ENCODE results near the gene CSH2. TPM values are rescaled to one million over a fixed set of nuclear protein-coding genes. Genes with fewer than 3 reads are reported as not detected.

Gene CSH2
- total RNA-seq, 1 experiment from 2014 or later: not detected

GRCh38 chr17:63833741-63834373, 39.6 kb downstream of the CSH2 start:
- Histone ChIP-seq H3T11ph (ENCODE audit: low read length) (no peak overlapping the region), H3K18ac (ENCODE audit: insufficient read length, low read depth, low read length) (no peak overlapping the region), H2BK5ac (ENCODE audit: insufficient read length, low read length) (no peak overlapping the region), H2BK15ac (ENCODE audit: low read depth, low read length) (no peak overlapping the region), H3K23ac (ENCODE audit: insufficient read length, low read depth, low read length) (no peak overlapping the region), H3K14ac (ENCODE audit: insufficient read depth, low read length) (no peak overlapping the region), H3K9me3 (ENCODE audit: control insufficient read depth, low read depth, low read length) (no peaks in the 10 kb centered on the region), H2BK12ac (ENCODE audit: insufficient read length, low read depth, low read length) (no peak overlapping the region), H3K23me2 (ENCODE audit: insufficient read length, low read depth, low read length, poor library complexity, severe bottlenecking) (no peaks in the 10 kb centered on the region), H3K4me1 (ENCODE audit: insufficient read depth, low read length) (no peaks in the 10 kb centered on the region; the same call in 1 of the 2 replicates), H3K79me2 (ENCODE audit: insufficient read depth, low read length) (no peaks in the 10 kb centered on the region; the same call in 1 of the 2 replicates), H3K79me1 (ENCODE audit: insufficient read depth, low read depth, low read length, poor library complexity, severe bottlenecking) (peaks cover 3% of the 10 kb centered on the region), H3K4ac (ENCODE audit: low read depth, low read length) (no peak overlapping the region), H3K27me3 (ENCODE audit: insufficient read depth, low read length) (no peaks in the 10 kb centered on the region), H4K8ac (replicated peaks; ENCODE audit: insufficient read length, low read depth, low read length) (no peak overlapping the region), H3K4me2 (ENCODE audit: insufficient read depth, insufficient read length, low read length) (no peak overlapping the region), H2BK20ac (ENCODE audit: low read depth, low read length, poor library complexity, severe bottlenecking) (no peak overlapping the region), H2AK5ac (ENCODE audit: insufficient read length, low read length) (no peak overlapping the region), H3K27ac (ENCODE audit: insufficient read length, low read depth, low read length) (no peak overlapping the region), H2AFZ (ENCODE audit: low read length) (no peak overlapping the region), H3K56ac (ENCODE audit: insufficient read length, low read depth, low read length) (no peak overlapping the region), H4K91ac (ENCODE audit: insufficient read length, low read depth, low read length) (no peak overlapping the region), H4K20me1 (ENCODE audit: control insufficient read depth, insufficient read depth, insufficient read length) (peaks cover 2% of the 10 kb centered on the region), H2BK120ac (ENCODE audit: low read depth, low read length, poor library complexity, severe bottlenecking) (no peak overlapping the region), H4K5ac (ENCODE audit: insufficient read length, low read depth, low read length) (no peak overlapping the region), H3K9ac (ENCODE audit: extremely low read depth, insufficient read length, low read length) (no peak overlapping the region)
- TF ChIP-seq, protein P1, sequence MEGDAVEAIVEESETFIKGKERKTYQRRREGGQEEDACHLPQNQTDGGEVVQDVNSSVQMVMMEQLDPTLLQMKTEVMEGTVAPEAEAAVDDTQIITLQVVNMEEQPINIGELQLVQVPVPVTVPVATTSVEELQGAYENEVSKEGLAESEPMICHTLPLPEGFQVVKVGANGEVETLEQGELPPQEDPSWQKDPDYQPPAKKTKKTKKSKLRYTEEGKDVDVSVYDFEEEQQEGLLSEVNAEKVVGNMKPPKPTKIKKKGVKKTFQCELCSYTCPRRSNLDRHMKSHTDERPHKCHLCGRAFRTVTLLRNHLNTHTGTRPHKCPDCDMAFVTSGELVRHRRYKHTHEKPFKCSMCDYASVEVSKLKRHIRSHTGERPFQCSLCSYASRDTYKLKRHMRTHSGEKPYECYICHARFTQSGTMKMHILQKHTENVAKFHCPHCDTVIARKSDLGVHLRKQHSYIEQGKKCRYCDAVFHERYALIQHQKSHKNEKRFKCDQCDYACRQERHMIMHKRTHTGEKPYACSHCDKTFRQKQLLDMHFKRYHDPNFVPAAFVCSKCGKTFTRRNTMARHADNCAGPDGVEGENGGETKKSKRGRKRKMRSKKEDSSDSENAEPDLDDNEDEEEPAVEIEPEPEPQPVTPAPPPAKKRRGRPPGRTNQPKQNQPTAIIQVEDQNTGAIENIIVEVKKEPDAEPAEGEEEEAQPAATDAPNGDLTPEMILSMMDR (conservative IDR thresholded peaks at IDR 0.05): no peak
- WGBS (ENCODE audit: extremely low coverage, insufficient read length, low lambda C conversion rate): no CpG with 5 or more reads among the region's 15 CpGs
- Mint-ChIP-seq H3K4me3 (no peak overlapping the region), H3K36me3 (ENCODE audit: insufficient read depth in 1 of 3, low read depth in 3 of 3) (peaks cover 58 to 81% (median 79%) of the 10 kb centered on the region in 3 experiments), H3K27me3 (ENCODE audit: low read depth) (no peaks in the 10 kb centered on the region), H3K9me3 (no peaks in the 10 kb centered on the region), H3K4me1 (peaks cover 7 to 16% of the 10 kb centered on the region in 2 experiments), H3K27ac (peak overlapping the region in 2 of 3 experiments; percentile 41 to 77; a peak in 3 of 7 replicates)
- DNase-seq: no peak

Data from H9 (cell line).